Bronchial epithelial cell (primary cell): Measurements from ENCODE around the gene STK32A. TPM values are rescaled to one million over a fixed set of nuclear protein-coding genes. Genes with fewer than 3 reads are reported as not detected.

Experiments
- DNase-seq: peaks from one replicate; pipeline ENCODE4 v3.0.0-alpha.2; 2010; ENCODE audit warnings: low read depth
- FAIRE-seq: peaks from 2 replicates; lab custom pipeline; 2011; peaks lifted over from hg19 to GRCh38; lab: Jason Lieb, UNC
- H3K27me3 ChIP-seq: 2 replicates; pipeline ENCODE4 v1.5.1; 2011; ENCODE audit warnings: low read length; ENCODE audit not compliant: control insufficient read depth, insufficient read depth
- H3K36me3 ChIP-seq: 2 replicates; pipeline ENCODE4 v1.5.1; 2011; ENCODE audit warnings: low read length; ENCODE audit not compliant: control insufficient read depth, insufficient read depth
- H3K4me3 ChIP-seq: 2 replicates; pipeline ENCODE4 v1.5.1; 2011; ENCODE audit warnings: mild to moderate bottlenecking, low read depth, low read length, control low read depth
- total RNA-seq: library from RNA; depleted of rRNA; stranded (reverse); fragments of >200 nt; gene quantifications from 2 replicates; pipeline ENCODE4 v1.2.1, GENCODE V29; 2014
- TF ChIP-seq, protein P1 (sequence below): IDR thresholded peaks from 2 replicates; pipeline ENCODE4 v1.5.1; 2011; ENCODE audit warnings: mild to moderate bottlenecking, moderate library complexity, low read length, control low read depth, inconsistent platforms; ENCODE audit not compliant: insufficient read depth, severe bottlenecking

Gene STK32A
- total RNA-seq, 1 donor from 2014 or later: 5.5 TPM

GRCh38 chr5:147317978-147318684, 83.3 kb downstream of the STK32A start:
- H3K27me3 ChIP-seq: no peaks in the 10 kb centered on the region
- H3K4me3 ChIP-seq: no peak overlapping the region
- TF ChIP-seq, protein P1, sequence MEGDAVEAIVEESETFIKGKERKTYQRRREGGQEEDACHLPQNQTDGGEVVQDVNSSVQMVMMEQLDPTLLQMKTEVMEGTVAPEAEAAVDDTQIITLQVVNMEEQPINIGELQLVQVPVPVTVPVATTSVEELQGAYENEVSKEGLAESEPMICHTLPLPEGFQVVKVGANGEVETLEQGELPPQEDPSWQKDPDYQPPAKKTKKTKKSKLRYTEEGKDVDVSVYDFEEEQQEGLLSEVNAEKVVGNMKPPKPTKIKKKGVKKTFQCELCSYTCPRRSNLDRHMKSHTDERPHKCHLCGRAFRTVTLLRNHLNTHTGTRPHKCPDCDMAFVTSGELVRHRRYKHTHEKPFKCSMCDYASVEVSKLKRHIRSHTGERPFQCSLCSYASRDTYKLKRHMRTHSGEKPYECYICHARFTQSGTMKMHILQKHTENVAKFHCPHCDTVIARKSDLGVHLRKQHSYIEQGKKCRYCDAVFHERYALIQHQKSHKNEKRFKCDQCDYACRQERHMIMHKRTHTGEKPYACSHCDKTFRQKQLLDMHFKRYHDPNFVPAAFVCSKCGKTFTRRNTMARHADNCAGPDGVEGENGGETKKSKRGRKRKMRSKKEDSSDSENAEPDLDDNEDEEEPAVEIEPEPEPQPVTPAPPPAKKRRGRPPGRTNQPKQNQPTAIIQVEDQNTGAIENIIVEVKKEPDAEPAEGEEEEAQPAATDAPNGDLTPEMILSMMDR: no peak
- H3K36me3 ChIP-seq: no peaks in the 10 kb centered on the region
- FAIRE-seq (no peak), DNase-seq (no peak)

DNA sequence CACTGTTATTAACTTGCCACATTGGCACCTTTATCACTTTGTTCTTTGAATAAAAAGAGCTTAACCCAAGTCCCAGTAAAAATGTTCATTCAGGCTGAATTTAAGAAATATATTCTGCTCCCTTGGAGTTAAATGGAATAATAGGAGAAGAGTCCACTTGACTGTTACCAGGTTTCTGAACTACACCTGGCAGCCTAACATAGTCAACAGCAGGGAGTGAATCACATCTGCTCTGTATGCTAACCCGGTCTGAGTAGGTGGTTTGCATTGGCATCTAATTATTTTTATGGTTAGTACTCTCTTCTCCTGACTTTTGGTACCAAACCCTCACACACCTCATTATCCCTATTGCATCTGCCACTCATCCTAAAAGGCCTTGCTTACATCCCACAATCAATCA, 86.7 kb downstream of the STK32A start:
- TF ChIP-seq, protein P1: no peak
- no peaks in the 10 kb centered on the region for H3K27me3 ChIP-seq
- DNase-seq (peak; percentile 43), FAIRE-seq (peak; percentile 58)
- no peak overlapping the region for H3K4me3 ChIP-seq
- no peaks in the 10 kb centered on the region for H3K36me3 ChIP-seq

DNA sequence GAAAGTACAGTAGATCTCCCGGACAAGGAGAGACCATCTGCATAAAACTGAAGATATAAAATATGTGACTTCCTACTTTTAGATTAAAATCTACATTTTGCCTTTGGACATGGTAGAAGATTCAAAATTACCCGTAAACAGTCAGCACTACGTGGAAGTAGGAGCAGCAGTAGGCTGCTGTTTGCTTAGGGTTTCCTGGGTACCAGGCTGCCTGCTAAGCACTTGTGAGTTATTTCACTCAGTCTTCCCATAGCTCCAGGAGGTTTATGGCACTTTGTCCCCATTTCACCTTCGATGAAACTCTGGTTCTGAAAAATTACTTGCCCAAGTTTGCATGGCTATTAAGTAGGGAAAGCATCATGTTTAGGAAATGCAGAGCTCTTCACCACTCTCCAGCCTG, 92.6 kb downstream of the STK32A start:
- H3K27me3 ChIP-seq: no peaks in the 10 kb centered on the region
- no peak overlapping the region for H3K4me3 ChIP-seq
- FAIRE-seq (peak; percentile 47), DNase-seq (no peak)
- no peaks in the 10 kb centered on the region for H3K36me3 ChIP-seq
- TF ChIP-seq, protein P1: no peak

GRCh38 chr5:147327905-147328304, 93.1 kb downstream of the STK32A start:
- TF ChIP-seq, protein P1: no peak
- DNase-seq (no peak), FAIRE-seq (no peak)
- Histone ChIP-seq H3K4me3 (no peak overlapping the region), H3K36me3 (no peaks in the 10 kb centered on the region), H3K27me3 (no peaks in the 10 kb centered on the region)

GRCh38 chr5:147332658-147333057, 97.8 kb downstream of the STK32A start:
- TF ChIP-seq, protein P1: no peak
- H3K4me3 ChIP-seq: no peak overlapping the region
- no peak for FAIRE-seq
- H3K36me3 ChIP-seq: no peaks in the 10 kb centered on the region
- no peak for DNase-seq
- H3K27me3 ChIP-seq: no peaks in the 10 kb centered on the region

DNA sequence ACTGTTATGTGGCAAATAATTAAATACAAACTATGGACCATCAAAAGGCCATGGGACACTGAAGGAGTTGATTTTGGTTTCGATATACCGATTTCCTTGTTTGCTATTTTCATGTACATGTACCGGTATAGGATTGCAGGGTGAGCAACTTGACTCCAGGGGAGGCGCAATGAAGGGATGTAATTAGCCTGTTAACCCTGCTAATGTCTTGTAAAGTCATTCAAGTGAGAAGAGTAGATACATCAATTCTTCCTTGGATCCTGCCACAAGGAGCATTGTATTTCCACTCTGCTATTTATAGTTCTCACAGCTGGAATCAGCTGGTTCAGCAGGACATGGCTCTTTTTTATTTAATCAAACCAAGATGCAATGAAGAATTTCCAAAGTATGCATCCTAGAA, 102.0 kb downstream of the STK32A start:
- DNase-seq (no peak), FAIRE-seq (no peak)
- Histone ChIP-seq H3K4me3 (no peak overlapping the region), H3K36me3 (no peaks in the 10 kb centered on the region), H3K27me3 (no peaks in the 10 kb centered on the region)
- TF ChIP-seq, protein P1: no peak
